Measurements from ENCODE around the gene CDKN2AIPNL. TPM values are rescaled to one million over a fixed set of nuclear protein-coding genes. Genes with fewer than 3 reads are reported as not detected.
A peak's percentile ranks its signal among the peaks of the same experiment; 100 is the strongest.

Gene CDKN2AIPNL
- total and polyA plus RNA-seq, 2 of the 13 experiments (the other 11 are each of a cell fraction or from before 2014, with no cell fraction given): 17.4 to 46.5 TPM

GRCh38 chr5:134383980-134384697, 27.5 kb downstream of the CDKN2AIPNL start:
- intact Hi-C loops (cut with micrococcal nuclease; ENCODE audit: unreplicated experiment) (loop anchor here (10.0 kb wide), 1 partner anchor 199 kb away; no protein-coding TSS in a partner anchor), in situ Hi-C loops (cut with HindIII; ENCODE audit: extremely low pct_ligation_motif_present, low pct_unique_long_range_greater_than_20kb) (no loop called here)
- WGBS (ENCODE audit: low lambda C conversion rate): 82% methylated on average over 4 of the region's 4 CpGs
- CTCF ChIA-PET (ENCODE audit: low intra/inter-chr PET ratio, low total read pairs): no interaction called here
- Histone ChIP-seq H3K27ac (ENCODE audit: extremely low read length, insufficient read depth, low read length) (no peak overlapping the region), H3K27me3 (ENCODE audit: control insufficient read depth in 1 of 2, insufficient read depth in 2 of 2, low read length in 2 of 2) (no peaks in the 10 kb centered on the region), H3K4me2 (ENCODE audit: low read depth, low read length) (no peak overlapping the region), H3K4me1 (ENCODE audit: insufficient read depth, low read length) (no peaks in the 10 kb centered on the region), H3K9me3 (ENCODE audit: low read length) (no peaks in the 10 kb centered on the region), H3K36me3 (replicated peaks in 1 of 2; ENCODE audit: control insufficient read depth in 1 of 2, insufficient read depth in 2 of 2, low read length in 2 of 2) (peaks cover 23 to 58% of the 10 kb centered on the region in 2 experiments), H2AFZ (ENCODE audit: low read length) (no peak overlapping the region), H4K20me1 (ENCODE audit: insufficient read depth, low read length) (peaks cover 6% of the 10 kb centered on the region; the same call in 1 of the 2 replicates), H3K9ac (ENCODE audit: insufficient read depth, low read depth, low read length) (no peak overlapping the region), H3K4me3 (replicated peaks in 1 of 3; ENCODE audit: insufficient read depth in 1 of 3, low read depth in 2 of 3, low read length in 3 of 3) (no peak overlapping the region), H3K79me2 (ENCODE audit: insufficient read depth, low read length) (peaks cover 3% of the 10 kb centered on the region)
- no peak for DNase-seq (ENCODE audit: low spot score)
- POLR2A ChIA-PET: interaction anchor here (0.7 kb wide), 1 partner anchor 121 kb away, joined by 3 read pairs; no protein-coding TSS in a partner anchor
- no peak for FAIRE-seq
- BruUV-seq (replicated peaks): TSS peak; percentile 22
- no peak for ATAC-seq
- no peak for TF ChIP-seq ZUFSP (CRISPR knock-in tag; IDR thresholded peaks at IDR 0.05; ENCODE audit: borderline replicate concordance)
- TF ChIP-seq MED1 (CRISPR knock-in tag; IDR thresholded peaks at IDR 0.05): no peak
- TF ChIP-seq CCAR2 (optimal IDR thresholded peaks at IDR 0.05; ENCODE audit: low read depth, low read length): no peak
- no peak for TF ChIP-seq GMEB2 (CRISPR knock-in tag; IDR thresholded peaks at IDR 0.05; ENCODE audit: low read depth)
- TF ChIP-seq CHCHD3 (CRISPR knock-in tag; IDR thresholded peaks at IDR 0.05): no peak
- TF ChIP-seq ARID5B (CRISPR knock-in tag; IDR thresholded peaks at IDR 0.05): no peak
- no peak for TF ChIP-seq RFXANK (CRISPR knock-in tag; IDR thresholded peaks at IDR 0.05)
- TF ChIP-seq ZNF501 (CRISPR knock-in tag; IDR thresholded peaks at IDR 0.05): no peak
- TF ChIP-seq TRIM22 (IDR thresholded peaks at IDR 0.05): no peak
- TF ChIP-seq MED8 (CRISPR knock-in tag; IDR thresholded peaks at IDR 0.05; ENCODE audit: insufficient replicate concordance): no peak
- TF ChIP-seq CAMTA2 (CRISPR knock-in tag; IDR thresholded peaks at IDR 0.05; ENCODE audit: borderline replicate concordance): no peak
- no peak for TF ChIP-seq HNF4G (IDR thresholded peaks at IDR 0.05; ENCODE audit: borderline replicate concordance, low read depth, low read length)
- no peak for TF ChIP-seq HNF4G (CRISPR knock-in tag; IDR thresholded peaks at IDR 0.05; ENCODE audit: borderline replicate concordance, low read depth)
- TF ChIP-seq DRAP1 (CRISPR knock-in tag; IDR thresholded peaks at IDR 0.05): no peak

Measured in HepG2 (cell line).